ENCODE data around the gene GART.

Gene GART

GRCh38 chr21:33554236-33554981, 12.5 kb upstream of the GART start:
- DNase-seq (ENCODE audit: low read depth in 1 of 2, low spot score in 1 of 2), result no peak
- no peaks in the 10 kb centered on the region for H3K27me3 ChIP-seq (ENCODE audit: insufficient read depth, poor library complexity, severe bottlenecking)
- no peak overlapping the region for H3K4me3 ChIP-seq (replicated peaks; ENCODE audit: insufficient read depth, low read length)
- TF ChIP-seq, protein P1, sequence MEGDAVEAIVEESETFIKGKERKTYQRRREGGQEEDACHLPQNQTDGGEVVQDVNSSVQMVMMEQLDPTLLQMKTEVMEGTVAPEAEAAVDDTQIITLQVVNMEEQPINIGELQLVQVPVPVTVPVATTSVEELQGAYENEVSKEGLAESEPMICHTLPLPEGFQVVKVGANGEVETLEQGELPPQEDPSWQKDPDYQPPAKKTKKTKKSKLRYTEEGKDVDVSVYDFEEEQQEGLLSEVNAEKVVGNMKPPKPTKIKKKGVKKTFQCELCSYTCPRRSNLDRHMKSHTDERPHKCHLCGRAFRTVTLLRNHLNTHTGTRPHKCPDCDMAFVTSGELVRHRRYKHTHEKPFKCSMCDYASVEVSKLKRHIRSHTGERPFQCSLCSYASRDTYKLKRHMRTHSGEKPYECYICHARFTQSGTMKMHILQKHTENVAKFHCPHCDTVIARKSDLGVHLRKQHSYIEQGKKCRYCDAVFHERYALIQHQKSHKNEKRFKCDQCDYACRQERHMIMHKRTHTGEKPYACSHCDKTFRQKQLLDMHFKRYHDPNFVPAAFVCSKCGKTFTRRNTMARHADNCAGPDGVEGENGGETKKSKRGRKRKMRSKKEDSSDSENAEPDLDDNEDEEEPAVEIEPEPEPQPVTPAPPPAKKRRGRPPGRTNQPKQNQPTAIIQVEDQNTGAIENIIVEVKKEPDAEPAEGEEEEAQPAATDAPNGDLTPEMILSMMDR (IDR thresholded peaks at IDR 0.05; ENCODE audit: insufficient read depth, low read length), result no peak
- TF ChIP-seq POLR2AphosphoS5 (IDR thresholded peaks at IDR 0.05; ENCODE audit: low read depth), result no peak
- TF ChIP-seq GABPA (IDR thresholded peaks at IDR 0.05; ENCODE audit: low read depth), result no peak
- no peak for TF ChIP-seq REST (IDR thresholded peaks at IDR 0.05; ENCODE audit: insufficient replicate concordance, low read depth)
- TF ChIP-seq SPI1 (IDR thresholded peaks at IDR 0.05; ENCODE audit: borderline replicate concordance, low read depth), result no peak
- H3K27ac ChIP-seq (replicated peaks), result no peak overlapping the region

DNA sequence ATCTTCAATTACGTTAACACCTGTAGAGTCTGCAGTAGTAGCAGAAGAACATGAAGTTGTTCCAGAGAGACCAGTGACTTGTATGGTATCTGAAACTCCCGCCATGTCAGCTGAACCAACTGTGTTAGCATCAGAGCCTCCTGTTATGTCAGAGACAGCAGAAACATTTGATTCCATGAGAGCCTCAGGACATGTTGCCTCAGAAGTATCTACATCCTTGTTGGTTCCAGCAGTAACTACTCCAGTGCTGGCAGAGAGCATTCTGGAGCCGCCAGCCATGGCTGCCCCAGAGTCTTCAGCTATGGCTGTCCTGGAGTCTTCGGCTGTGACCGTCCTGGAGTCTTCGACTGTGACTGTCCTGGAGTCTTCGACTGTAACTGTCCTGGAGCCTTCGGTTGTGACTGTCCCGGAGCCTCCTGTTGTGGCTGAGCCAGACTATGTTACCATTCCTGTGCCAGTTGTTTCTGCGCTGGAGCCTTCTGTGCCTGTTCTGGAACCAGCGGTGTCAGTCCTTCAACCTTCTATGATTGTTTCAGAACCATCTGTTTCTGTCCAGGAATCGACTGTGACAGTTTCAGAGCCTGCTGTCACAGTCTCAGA, 11.2 kb upstream of the GART start:
- no peaks in the 10 kb centered on the region for H3K27me3 ChIP-seq (ENCODE audit: insufficient read depth, poor library complexity, severe bottlenecking)
- TF ChIP-seq SPI1 (IDR thresholded peaks at IDR 0.05; ENCODE audit: borderline replicate concordance, low read depth), result no peak
- TF ChIP-seq, protein P1 (IDR thresholded peaks at IDR 0.05; ENCODE audit: insufficient read depth, low read length), result no peak
- no peak; the same call in 1 of the 2 replicates for TF ChIP-seq POLR2AphosphoS5 (IDR thresholded peaks at IDR 0.05; ENCODE audit: low read depth)
- TF ChIP-seq GABPA (IDR thresholded peaks at IDR 0.05; ENCODE audit: low read depth), result no peak
- no peak for TF ChIP-seq REST (IDR thresholded peaks at IDR 0.05; ENCODE audit: insufficient replicate concordance, low read depth)
- H3K27ac ChIP-seq (replicated peaks), result no peak overlapping the region
- no peak for DNase-seq (ENCODE audit: low read depth in 1 of 2, low spot score in 1 of 2)
- H3K4me3 ChIP-seq (replicated peaks; ENCODE audit: insufficient read depth, low read length), result no peak overlapping the region

GRCh38 chr21:33552093-33552998, 10.4 kb upstream of the GART start:
- no peak overlapping the region for H3K27ac ChIP-seq (replicated peaks)
- DNase-seq (ENCODE audit: low read depth in 1 of 2, low spot score in 1 of 2), result no peak
- TF ChIP-seq SPI1 (IDR thresholded peaks at IDR 0.05; ENCODE audit: borderline replicate concordance, low read depth) (no peak), GABPA (IDR thresholded peaks at IDR 0.05; ENCODE audit: low read depth) (no peak), POLR2AphosphoS5 (IDR thresholded peaks at IDR 0.05; ENCODE audit: low read depth) (peak; percentile 45)
- TF ChIP-seq, protein P1 (IDR thresholded peaks at IDR 0.05; ENCODE audit: insufficient read depth, low read length), result no peak
- H3K4me3 ChIP-seq (replicated peaks; ENCODE audit: insufficient read depth, low read length), result no peak overlapping the region
- H3K27me3 ChIP-seq (ENCODE audit: insufficient read depth, poor library complexity, severe bottlenecking), result no peaks in the 10 kb centered on the region

Measured in HL-60 (cell line).